ENCODE data around the gene OR52I2. TPM values are rescaled to one million over a fixed set of nuclear protein-coding genes. Genes with fewer than 3 reads are reported as not detected.

Gene OR52I2
- total RNA-seq (not detected in 2 replicates), polyA plus RNA-seq (0.06 TPM in 1 of 2 replicates, not detected in the other)

GRCh38 chr11:4581443-4581842 is at the start of gene OR52I2:
Gene OR52I2 (plus strand): TSS chr11:4581743.
- TF ChIP-seq CTCF (IDR thresholded peaks at IDR 0.05; ENCODE audit: low read depth, low read length): no peak
- Histone ChIP-seq H3K27me3 (no peaks in the 10 kb centered on the region), H3K27ac (no peak within 1 kb of the TSS), H3K9me3 (ENCODE audit: low read depth) (no peaks in the 10 kb centered on the region), H3K36me3 (no peaks in the 10 kb centered on the region), H3K4me1 (ENCODE audit: low read depth) (no peaks in the 10 kb centered on the region), H3K4me3 (no peak within 1 kb of the TSS)
- no peak for DNase-seq (ENCODE audit: low read depth in 1 of 2, low spot score in 1 of 2)

GRCh38 chr11:4539603-4540219 is 41.8 kb upstream of the OR52I2 start:
- Histone ChIP-seq H3K4me1 (ENCODE audit: low read depth) (no peaks in the 10 kb centered on the region), H3K27ac (no peak overlapping the region), H3K27me3 (peaks cover 5% of the 10 kb centered on the region), H3K36me3 (no peaks in the 10 kb centered on the region), H3K4me3 (no peak overlapping the region), H3K9me3 (ENCODE audit: low read depth) (no peaks in the 10 kb centered on the region)
- peak; percentile 44 to 48 for DNase-seq (ENCODE audit: low read depth in 1 of 2, low spot score in 1 of 2)
- peak; percentile 68 for TF ChIP-seq CTCF (IDR thresholded peaks at IDR 0.05; ENCODE audit: low read depth, low read length)

- H3K4me3 ChIP-seq: no peak overlapping the region
- H3K9me3 ChIP-seq (ENCODE audit: low read depth): no peaks in the 10 kb centered on the region
- no peak for TF ChIP-seq CTCF (IDR thresholded peaks at IDR 0.05; ENCODE audit: low read depth, low read length)
- DNase-seq (ENCODE audit: low read depth in 1 of 2, low spot score in 1 of 2): no peak
- peaks cover 5% of the 10 kb centered on the region for H3K27me3 ChIP-seq
- H3K36me3 ChIP-seq: no peaks in the 10 kb centered on the region
- no peaks in the 10 kb centered on the region for H3K4me1 ChIP-seq (ENCODE audit: low read depth)
- no peak overlapping the region for H3K27ac ChIP-seq
Measured at GRCh38 chr11:4541071-4541470, 40.5 kb upstream of the OR52I2 start.

- Histone ChIP-seq H3K4me3 (no peak overlapping the region), H3K27ac (no peak overlapping the region), H3K9me3 (ENCODE audit: low read depth) (no peaks in the 10 kb centered on the region), H3K36me3 (no peaks in the 10 kb centered on the region), H3K27me3 (peaks cover 5% of the 10 kb centered on the region), H3K4me1 (ENCODE audit: low read depth) (no peaks in the 10 kb centered on the region)
- no peak for TF ChIP-seq CTCF (IDR thresholded peaks at IDR 0.05; ENCODE audit: low read depth, low read length)
- no peak for DNase-seq (ENCODE audit: low read depth in 1 of 2, low spot score in 1 of 2)
Measured at GRCh38 chr11:4543561-4543960, 38.0 kb upstream of the OR52I2 start.

- Histone ChIP-seq H3K36me3 (no peaks in the 10 kb centered on the region), H3K4me3 (no peak within 1 kb of the TSS), H3K9me3 (ENCODE audit: low read depth) (no peaks in the 10 kb centered on the region), H3K27me3 (peaks cover 5% of the 10 kb centered on the region), H3K27ac (no peak within 1 kb of the TSS), H3K4me1 (ENCODE audit: low read depth) (no peaks in the 10 kb centered on the region)
- DNase-seq (ENCODE audit: low read depth in 1 of 2, low spot score in 1 of 2): no peak
- no peak for TF ChIP-seq CTCF (IDR thresholded peaks at IDR 0.05; ENCODE audit: low read depth, low read length)
Measured at GRCh38 chr11:4544891-4545290, 36.7 kb upstream of the OR52I2 start, which contains the start of gene OR52M1. Gene OR52M1 (plus strand): TSS chr11:4545191. CDS start chr11:4545191, 0 bp downstream.
